ENCODE data around the gene CADM2.

Gene CADM2

DNA sequence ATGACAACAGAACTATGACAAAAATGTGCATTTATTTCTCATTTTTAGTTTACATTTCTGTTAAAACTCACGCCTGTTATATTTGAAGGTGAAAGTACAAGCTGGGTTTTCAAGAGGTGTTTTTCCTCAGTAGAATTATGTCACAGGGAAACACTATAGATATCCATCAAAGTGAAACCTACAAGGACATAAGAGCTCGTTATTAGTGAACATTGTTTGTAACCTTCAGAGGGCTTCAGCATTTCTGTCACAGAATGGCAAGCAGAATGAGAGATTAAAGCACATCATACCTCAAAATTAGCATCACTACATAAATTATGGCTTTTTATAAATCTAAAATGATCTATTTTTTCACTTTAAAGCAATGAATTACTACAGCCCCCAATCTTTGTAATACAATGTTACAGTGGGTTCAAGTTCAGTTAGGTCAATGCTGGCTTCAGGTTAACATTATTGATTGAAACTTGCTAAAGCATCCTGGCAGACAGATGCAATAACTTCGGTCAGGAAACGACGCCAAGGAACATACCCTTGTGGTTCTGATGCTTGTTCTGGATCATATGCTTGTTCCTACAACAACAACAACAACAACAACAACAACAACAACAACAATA lies 405.6 kb downstream of the CADM2 start:
- DNase-seq (ENCODE audit: low read depth): no peak
- no peak for TF ChIP-seq CTCF (conservative IDR thresholded peaks at IDR 0.05; ENCODE audit: low read depth, low read length)
- H3K4me3 ChIP-seq (ENCODE audit: low read length): no peak overlapping the region

DNA sequence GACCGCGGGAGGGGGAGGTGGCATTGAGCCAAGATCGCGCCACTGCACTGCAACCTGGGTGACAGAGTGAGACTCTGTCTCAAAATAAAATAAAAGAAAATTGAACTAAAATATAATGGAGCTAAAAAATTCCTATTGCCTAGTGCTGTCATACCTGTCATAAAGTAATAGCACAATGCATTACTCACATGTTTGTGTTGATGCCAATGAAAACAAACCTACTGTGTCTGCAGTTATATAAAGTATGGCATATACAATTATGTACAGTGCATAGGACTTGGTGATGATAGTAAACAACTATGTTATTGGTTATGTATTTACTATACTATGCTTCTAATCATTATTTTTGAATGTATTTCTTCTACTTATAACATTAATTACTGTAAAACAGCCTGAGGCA lies 411.6 kb downstream of the CADM2 start:
- no peak for TF ChIP-seq CTCF (conservative IDR thresholded peaks at IDR 0.05; ENCODE audit: low read depth, low read length)
- DNase-seq (ENCODE audit: low read depth): no peak
- no peak overlapping the region for H3K4me3 ChIP-seq (ENCODE audit: low read length)

- no peak for DNase-seq (ENCODE audit: low read depth)
- no peak for TF ChIP-seq CTCF (conservative IDR thresholded peaks at IDR 0.05; ENCODE audit: low read depth, low read length)
- no peak overlapping the region for H3K4me3 ChIP-seq (ENCODE audit: low read length)
Observed at GRCh38 chr3:85376131-85376530, 417.3 kb downstream of the CADM2 start.

DNA sequence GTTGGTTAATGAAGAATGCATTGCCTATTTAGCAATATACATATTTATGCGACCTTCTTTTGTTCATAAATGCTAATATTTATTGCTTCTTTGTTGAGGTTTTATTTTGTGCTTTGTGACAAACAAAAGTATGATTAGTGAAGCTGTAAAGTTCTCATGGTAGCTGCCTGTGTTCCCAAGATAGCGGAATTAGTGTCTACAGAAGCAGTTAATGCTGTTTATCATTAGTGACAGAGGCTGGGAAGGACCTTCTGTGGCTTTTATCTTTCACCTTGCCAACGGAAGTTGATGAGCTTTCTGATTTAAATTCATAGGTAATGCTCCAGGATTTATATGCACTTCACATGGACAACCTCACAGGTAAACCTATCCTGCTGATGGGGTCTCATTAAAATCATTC lies 418.3 kb downstream of the CADM2 start:
- H3K4me3 ChIP-seq (ENCODE audit: low read length): no peak overlapping the region
- no peak for DNase-seq (ENCODE audit: low read depth)
- TF ChIP-seq CTCF (conservative IDR thresholded peaks at IDR 0.05; ENCODE audit: low read depth, low read length): no peak

DNA sequence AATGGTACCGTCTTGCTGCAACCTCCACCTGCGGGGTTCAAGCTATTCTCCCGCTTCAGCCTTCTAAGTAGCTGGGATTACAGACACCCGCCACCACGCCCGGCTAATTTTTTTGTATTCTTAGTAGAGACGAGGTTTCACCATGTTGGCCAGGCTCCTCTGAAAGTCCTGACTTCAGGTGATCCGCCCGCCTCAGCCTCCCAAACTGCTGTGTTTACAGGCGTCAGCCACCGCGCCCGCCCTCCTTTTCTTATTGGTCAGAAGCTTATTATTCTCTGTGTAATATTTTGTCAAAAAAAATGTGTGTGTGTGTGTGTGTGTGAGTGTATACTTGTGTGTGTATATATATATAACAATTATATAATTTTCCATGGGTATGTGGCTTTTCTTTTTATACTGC lies 425.6 kb downstream of the CADM2 start:
- no peak overlapping the region for H3K4me3 ChIP-seq (ENCODE audit: low read length)
- no peak for DNase-seq (ENCODE audit: low read depth)
- no peak for TF ChIP-seq CTCF (conservative IDR thresholded peaks at IDR 0.05; ENCODE audit: low read depth, low read length)

DNA sequence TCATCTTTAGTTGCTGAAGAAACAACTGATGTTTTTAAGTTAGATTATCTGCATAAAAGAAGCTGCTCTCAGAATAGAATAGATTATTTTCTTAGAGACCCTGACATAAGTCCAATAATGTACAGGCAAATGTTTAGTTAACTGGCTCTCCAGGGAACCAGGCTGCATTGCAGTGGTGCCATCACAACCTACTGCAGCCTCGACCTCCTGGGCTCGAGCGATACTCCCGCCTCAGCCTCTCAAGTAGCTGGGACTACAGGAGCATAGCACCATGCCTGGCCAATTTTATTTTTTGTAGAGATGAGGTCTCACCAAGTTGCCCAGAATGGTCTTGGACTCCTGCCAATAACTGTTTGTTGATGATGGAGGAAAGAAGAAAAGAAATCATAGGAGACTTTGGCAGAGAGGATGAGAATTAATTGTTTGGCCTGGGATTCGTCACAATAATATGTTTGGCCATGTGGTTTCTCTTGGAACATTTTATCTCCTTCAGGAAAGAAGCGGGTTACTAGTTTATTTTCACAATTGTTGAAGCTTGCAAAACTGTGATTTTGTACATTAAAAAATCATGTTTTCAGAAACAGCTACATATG lies 429.2 kb downstream of the CADM2 start:
- H3K4me3 ChIP-seq (ENCODE audit: low read length): no peak overlapping the region
- TF ChIP-seq CTCF (conservative IDR thresholded peaks at IDR 0.05; ENCODE audit: low read depth, low read length): no peak
- no peak for DNase-seq (ENCODE audit: low read depth)

- TF ChIP-seq CTCF (conservative IDR thresholded peaks at IDR 0.05; ENCODE audit: low read depth, low read length): no peak
- no peak for DNase-seq (ENCODE audit: low read depth)
- no peak overlapping the region for H3K4me3 ChIP-seq (ENCODE audit: low read length)
Observed at GRCh38 chr3:85394424-85394823, 435.6 kb downstream of the CADM2 start.
